ENCODE measurements around the gene ZNF575.
"Not testable (repeated sequence)": the region's sequence is repeated elsewhere in the genome, so short reads cannot be mapped to it uniquely, and the experiment has no call there.

The ZNF575 gene

GRCh38 chr19:43512399-43512798 is 20.6 kb upstream of the ZNF575 start:
- DNase-seq: not testable (repeated sequence)

- no peak for DNase-seq
These were observed 14.9 kb upstream of the ZNF575 start for GRCh38 chr19:43518051-43518450.

GRCh38 chr19:43519436-43520088 is 13.4 kb upstream of the ZNF575 start:
- peak; percentile 45 for DNase-seq

GRCh38 chr19:43522929-43523328 is 10.1 kb upstream of the ZNF575 start:
- no peak for DNase-seq

- not testable (repeated sequence) for DNase-seq
These were observed 9.3 kb upstream of the ZNF575 start for GRCh38 chr19:43523696-43524095.

- peak; percentile 72 for DNase-seq
These were observed 7.8 kb upstream of the ZNF575 start for GRCh38 chr19:43524922-43525835.

GRCh38 chr19:43525836-43526771 is 6.9 kb upstream of the ZNF575 start:
- DNase-seq: no peak

- peak; percentile 71 for DNase-seq
These were observed 5.8 kb upstream of the ZNF575 start, which contains the start of gene ETHE1 for GRCh38 chr19:43526884-43527859. Gene ETHE1 (minus strand): TSS chr19:43527201. CDS start chr19:43527177, 24 bp downstream.

GRCh38 chr19:43527860-43528622 is 4.9 kb upstream of the ZNF575 start:
- no peak for DNase-seq

GRCh38 chr19:43532571-43532961 is 422 bp upstream of the ZNF575 start:
- peak; percentile 58 for DNase-seq

GRCh38 chr19:43533546-43534304 is 737 bp downstream of the ZNF575 start:
- peak; percentile 98 for DNase-seq

GRCh38 chr19:43534305-43534815 is 1.4 kb downstream of the ZNF575 start:
- no peak for DNase-seq

- DNase-seq: no peak
These were observed 2.1 kb downstream of the ZNF575 start for GRCh38 chr19:43534816-43535761.

- DNase-seq: no peak
These were observed 5.9 kb downstream of the ZNF575 start for GRCh38 chr19:43538922-43539321.

GRCh38 chr19:43540381-43540780 is 7.4 kb downstream of the ZNF575 start:
- no peak for DNase-seq

- no peak for DNase-seq
These were observed 9.1 kb downstream of the ZNF575 start for GRCh38 chr19:43541920-43542650.

- DNase-seq: no peak
These were observed 11.1 kb downstream of the ZNF575 start for GRCh38 chr19:43544077-43544476.

- no peak for DNase-seq
These were observed 12.3 kb downstream of the ZNF575 start for GRCh38 chr19:43545276-43545675.

Data from GDM1 (cell line).